MM.1S (cell line): Measurements from ENCODE around the gene FGD2.

ENCODE experiments used
- CTCF ChIP-seq: fragments of 300-600 bp; sonication (generic); IDR thresholded peaks from 2 replicates; pipeline ENCODE4 v1.5.1; 2016; ENCODE audit warnings: antibody characterized with exemption, low read length, mixed read lengths
- EZH2 ChIP-seq: fragments of 300-600 bp; sonication (generic); optimal IDR thresholded peaks from 2 replicates; pipeline ENCODE3; 2017; ENCODE audit warnings: low read depth, mild to moderate bottlenecking, antibody characterized with exemption, low read length, mixed read lengths

- TF ChIP-seq CTCF (no peak), EZH2 (no peak)
These were observed 18.8 kb upstream of the FGD2 start for GRCh38 chr6:36986704-36987047.
